ENCODE data around the gene UGT1A3. TPM values are rescaled to one million over a fixed set of nuclear protein-coding genes. Genes with fewer than 3 reads are reported as not detected.

The UGT1A3 gene
- total and polyA plus RNA-seq, 4 donors = 7.0 to 61.6 (median 18.2) TPM; not detected in 1

DNA sequence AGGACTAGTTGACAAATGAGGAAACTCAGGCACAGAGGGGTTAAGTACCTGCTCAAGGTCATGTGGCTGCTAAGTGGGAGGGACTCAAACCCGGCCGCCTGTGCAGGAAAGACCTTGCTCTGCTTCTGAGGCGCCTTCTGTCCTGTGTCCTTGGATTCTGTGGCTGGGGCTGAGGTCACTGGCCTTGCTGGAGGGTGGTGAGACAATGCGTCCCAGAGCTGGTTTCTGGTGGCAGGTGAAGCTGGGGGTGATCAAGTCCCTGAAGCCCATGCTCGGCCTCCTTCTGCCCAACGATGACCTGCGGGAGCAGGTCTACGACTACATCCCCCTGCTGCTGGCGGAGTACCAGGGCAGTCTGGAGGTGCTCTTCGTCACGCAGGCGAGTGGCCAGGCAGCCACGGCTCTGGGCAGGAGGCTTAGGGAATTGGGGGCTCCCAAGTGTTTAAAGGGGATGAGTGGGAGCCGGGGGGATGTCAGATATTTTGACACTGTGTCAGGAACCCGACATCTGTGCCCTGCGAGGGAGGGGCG, 65.4 kb downstream of the UGT1A3 start:
- DNase-seq (ENCODE audit: low spot score) = peak; percentile 19
- WGBS = 88% methylated on average over 17 of the region's 17 CpGs
- Histone ChIP-seq H3K36me3 (ENCODE audit: control insufficient read depth in 4 of 4, insufficient read depth in 3 of 4, low read depth in 1 of 4, low read length in 3 of 4) (no peaks in the 10 kb centered on the region), H3K27me3 (ENCODE audit: control insufficient read depth in 4 of 4, insufficient read depth in 4 of 4, low read length in 3 of 4) (no peaks in the 10 kb centered on the region), H3K4me1 (ENCODE audit: control insufficient read depth in 4 of 4, insufficient read depth in 4 of 4, low read length in 3 of 4) (no peaks in the 10 kb centered on the region), H3K9me3 (ENCODE audit: control insufficient read depth in 4 of 4, low read length in 3 of 4) (no peaks in the 10 kb centered on the region), H3K9ac (ENCODE audit: low read depth in 1 of 2, low read length in 2 of 2) (no peak overlapping the region), H3K27ac (ENCODE audit: low read depth in 1 of 2, low read length in 2 of 2) (no peak overlapping the region), H3K4me3 (ENCODE audit: low read depth in 1 of 3, low read length in 3 of 3) (no peak overlapping the region)
- TF ChIP-seq JUND (IDR thresholded peaks at IDR 0.05) = no peak
- TF ChIP-seq EGR1 (IDR thresholded peaks at IDR 0.05; ENCODE audit: low read depth in 2 of 2) = no peak
- TF ChIP-seq HNF4A (conservative IDR thresholded peaks at IDR 0.05) = no peak
- no peak for TF ChIP-seq NR2F2 (IDR thresholded peaks at IDR 0.05)
- TF ChIP-seq, protein P1, sequence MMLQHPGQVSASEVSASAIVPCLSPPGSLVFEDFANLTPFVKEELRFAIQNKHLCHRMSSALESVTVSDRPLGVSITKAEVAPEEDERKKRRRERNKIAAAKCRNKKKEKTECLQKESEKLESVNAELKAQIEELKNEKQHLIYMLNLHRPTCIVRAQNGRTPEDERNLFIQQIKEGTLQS (IDR thresholded peaks at IDR 0.05) = no peak
- TF ChIP-seq, protein P2, sequence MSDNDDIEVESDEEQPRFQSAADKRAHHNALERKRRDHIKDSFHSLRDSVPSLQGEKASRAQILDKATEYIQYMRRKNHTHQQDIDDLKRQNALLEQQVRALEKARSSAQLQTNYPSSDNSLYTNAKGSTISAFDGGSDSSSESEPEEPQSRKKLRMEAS (IDR thresholded peaks at IDR 0.05) = no peak
- TF ChIP-seq, protein P3, sequence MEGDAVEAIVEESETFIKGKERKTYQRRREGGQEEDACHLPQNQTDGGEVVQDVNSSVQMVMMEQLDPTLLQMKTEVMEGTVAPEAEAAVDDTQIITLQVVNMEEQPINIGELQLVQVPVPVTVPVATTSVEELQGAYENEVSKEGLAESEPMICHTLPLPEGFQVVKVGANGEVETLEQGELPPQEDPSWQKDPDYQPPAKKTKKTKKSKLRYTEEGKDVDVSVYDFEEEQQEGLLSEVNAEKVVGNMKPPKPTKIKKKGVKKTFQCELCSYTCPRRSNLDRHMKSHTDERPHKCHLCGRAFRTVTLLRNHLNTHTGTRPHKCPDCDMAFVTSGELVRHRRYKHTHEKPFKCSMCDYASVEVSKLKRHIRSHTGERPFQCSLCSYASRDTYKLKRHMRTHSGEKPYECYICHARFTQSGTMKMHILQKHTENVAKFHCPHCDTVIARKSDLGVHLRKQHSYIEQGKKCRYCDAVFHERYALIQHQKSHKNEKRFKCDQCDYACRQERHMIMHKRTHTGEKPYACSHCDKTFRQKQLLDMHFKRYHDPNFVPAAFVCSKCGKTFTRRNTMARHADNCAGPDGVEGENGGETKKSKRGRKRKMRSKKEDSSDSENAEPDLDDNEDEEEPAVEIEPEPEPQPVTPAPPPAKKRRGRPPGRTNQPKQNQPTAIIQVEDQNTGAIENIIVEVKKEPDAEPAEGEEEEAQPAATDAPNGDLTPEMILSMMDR (IDR thresholded peaks at IDR 0.05; ENCODE audit: low read depth, low read length, missing input control) = no peak
- no peak for TF ChIP-seq GABPA (IDR thresholded peaks at IDR 0.05 in 1 of 2, conservative IDR thresholded peaks at IDR 0.05 in 1 of 2)
- no peak for TF ChIP-seq YY1 (IDR thresholded peaks at IDR 0.05)
- no peak for TF ChIP-seq SP1 (IDR thresholded peaks at IDR 0.05)
- TF ChIP-seq, protein P4, sequence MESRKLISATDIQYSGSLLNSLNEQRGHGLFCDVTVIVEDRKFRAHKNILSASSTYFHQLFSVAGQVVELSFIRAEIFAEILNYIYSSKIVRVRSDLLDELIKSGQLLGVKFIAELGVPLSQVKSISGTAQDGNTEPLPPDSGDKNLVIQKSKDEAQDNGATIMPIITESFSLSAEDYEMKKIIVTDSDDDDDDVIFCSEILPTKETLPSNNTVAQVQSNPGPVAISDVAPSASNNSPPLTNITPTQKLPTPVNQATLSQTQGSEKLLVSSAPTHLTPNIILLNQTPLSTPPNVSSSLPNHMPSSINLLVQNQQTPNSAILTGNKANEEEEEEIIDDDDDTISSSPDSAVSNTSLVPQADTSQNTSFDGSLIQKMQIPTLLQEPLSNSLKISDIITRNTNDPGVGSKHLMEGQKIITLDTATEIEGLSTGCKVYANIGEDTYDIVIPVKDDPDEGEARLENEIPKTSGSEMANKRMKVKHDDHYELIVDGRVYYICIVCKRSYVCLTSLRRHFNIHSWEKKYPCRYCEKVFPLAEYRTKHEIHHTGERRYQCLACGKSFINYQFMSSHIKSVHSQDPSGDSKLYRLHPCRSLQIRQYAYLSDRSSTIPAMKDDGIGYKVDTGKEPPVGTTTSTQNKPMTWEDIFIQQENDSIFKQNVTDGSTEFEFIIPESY (IDR thresholded peaks at IDR 0.05) = no peak
- no peak for TF ChIP-seq RXRA (IDR thresholded peaks at IDR 0.05)
- TF ChIP-seq FOXA1 (IDR thresholded peaks at IDR 0.05) = no peak
- TF ChIP-seq TAF1 (conservative IDR thresholded peaks at IDR 0.05) = no peak
- no peak for TF ChIP-seq FOXA2 (IDR thresholded peaks at IDR 0.05)
- TF ChIP-seq HNF4G (IDR thresholded peaks at IDR 0.05) = no peak
- TF ChIP-seq, protein P5, sequence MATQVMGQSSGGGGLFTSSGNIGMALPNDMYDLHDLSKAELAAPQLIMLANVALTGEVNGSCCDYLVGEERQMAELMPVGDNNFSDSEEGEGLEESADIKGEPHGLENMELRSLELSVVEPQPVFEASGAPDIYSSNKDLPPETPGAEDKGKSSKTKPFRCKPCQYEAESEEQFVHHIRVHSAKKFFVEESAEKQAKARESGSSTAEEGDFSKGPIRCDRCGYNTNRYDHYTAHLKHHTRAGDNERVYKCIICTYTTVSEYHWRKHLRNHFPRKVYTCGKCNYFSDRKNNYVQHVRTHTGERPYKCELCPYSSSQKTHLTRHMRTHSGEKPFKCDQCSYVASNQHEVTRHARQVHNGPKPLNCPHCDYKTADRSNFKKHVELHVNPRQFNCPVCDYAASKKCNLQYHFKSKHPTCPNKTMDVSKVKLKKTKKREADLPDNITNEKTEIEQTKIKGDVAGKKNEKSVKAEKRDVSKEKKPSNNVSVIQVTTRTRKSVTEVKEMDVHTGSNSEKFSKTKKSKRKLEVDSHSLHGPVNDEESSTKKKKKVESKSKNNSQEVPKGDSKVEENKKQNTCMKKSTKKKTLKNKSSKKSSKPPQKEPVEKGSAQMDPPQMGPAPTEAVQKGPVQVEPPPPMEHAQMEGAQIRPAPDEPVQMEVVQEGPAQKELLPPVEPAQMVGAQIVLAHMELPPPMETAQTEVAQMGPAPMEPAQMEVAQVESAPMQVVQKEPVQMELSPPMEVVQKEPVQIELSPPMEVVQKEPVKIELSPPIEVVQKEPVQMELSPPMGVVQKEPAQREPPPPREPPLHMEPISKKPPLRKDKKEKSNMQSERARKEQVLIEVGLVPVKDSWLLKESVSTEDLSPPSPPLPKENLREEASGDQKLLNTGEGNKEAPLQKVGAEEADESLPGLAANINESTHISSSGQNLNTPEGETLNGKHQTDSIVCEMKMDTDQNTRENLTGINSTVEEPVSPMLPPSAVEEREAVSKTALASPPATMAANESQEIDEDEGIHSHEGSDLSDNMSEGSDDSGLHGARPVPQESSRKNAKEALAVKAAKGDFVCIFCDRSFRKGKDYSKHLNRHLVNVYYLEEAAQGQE (IDR thresholded peaks at IDR 0.05) = no peak
- no peak for TF ChIP-seq RAD21 (IDR thresholded peaks at IDR 0.05)

Data from liver (tissue), 9 donors.